Thoracic aorta (tissue), 2 donors: ENCODE results near the gene ZNF722. TPM values are rescaled to one million over a fixed set of nuclear protein-coding genes. Genes with fewer than 3 reads are reported as not detected.
"Not testable (repeated sequence)": the region's sequence is repeated elsewhere in the genome, so short reads cannot be mapped to it uniquely, and the experiment has no call there.

Experiments used
- ATAC-seq: fragments of 150-250 bp; one replicate; pipeline ENCODE4 v1.8.0; 2017; ENCODE audit warnings: low read depth; ENCODE audit not compliant: insufficient number of reproducible peaks, low FRiP score
- DNase-seq: peaks from one replicate; pipeline ENCODE4 v3.0.0-alpha.2; 2020; ENCODE audit warnings: low spot score
- H3K27ac ChIP-seq, 2 donors: fragments of 200-600 bp; sonication (generic); 1 replicate in 1 of 2; 2 replicates in 1 of 2; pipeline ENCODE4 v1.5.1; 2016; ENCODE audit warnings: mild to moderate bottlenecking in 2 of 2, moderate library complexity in 2 of 2
- H3K27me3 ChIP-seq: fragments of 200-600 bp; sonication (generic); replicated peaks from 2 replicates; pipeline ENCODE4 v1.6.0; 2016; ENCODE audit warnings: mild to moderate bottlenecking; ENCODE audit not compliant: insufficient read depth
- H3K36me3 ChIP-seq: fragments of 200-600 bp; sonication (generic); one replicate; pipeline ENCODE4 v1.5.1; 2016
- H3K4me1 ChIP-seq, 2 donors: fragments of 200-600 bp; sonication (generic); 1 replicate in 1 of 2; 2 replicates in 1 of 2; pipeline versions ENCODE4 v1.5.1 to v1.6.0; 2016; ENCODE audit warnings: low read depth in 2 of 2, mild to moderate bottlenecking in 1 of 2; ENCODE audit not compliant: control insufficient read depth in 1 of 2
- H3K4me3 ChIP-seq: fragments of 200-600 bp; sonication (generic); 2 replicates; pipeline ENCODE4 v1.5.1; 2016; ENCODE audit warnings: mild to moderate bottlenecking
- H3K9me3 ChIP-seq: fragments of 200-600 bp; sonication (generic); 2 replicates; pipeline ENCODE4 v1.5.1; 2016
- CTCF ChIP-seq: fragments of 200-600 bp; sonication (generic); IDR thresholded peaks from one replicate; pipeline ENCODE4 v1.5.1; 2019; ENCODE audit warnings: antibody characterized with exemption
- total RNA-seq, 2 donors: library from RNA; depleted of rRNA; stranded (reverse); fragments of >200 nt; gene quantifications; one replicate each; pipeline versions ENCODE4 v1.1.0 to v1.2.3, GENCODE V29; 2016

Gene ZNF722
- total RNA-seq = not detected

GRCh38 chr7:63998549-63998948 is at the start of gene ZNF722:
ZNF722 (plus strand) TSS chr7:63998849; CDS start chr7:63998962, 113 bp downstream.
- H3K4me1 ChIP-seq = no peaks in the 10 kb centered on the region
- no peak for DNase-seq
- H3K27ac ChIP-seq = no peak within 1 kb of the TSS
- no peak for ATAC-seq
- H3K9me3 ChIP-seq = peaks cover 3% of the 10 kb centered on the region
- no peak for TF ChIP-seq CTCF
- no peaks in the 10 kb centered on the region for H3K36me3 ChIP-seq
- H3K27me3 ChIP-seq = no peaks in the 10 kb centered on the region
- no peak within 1 kb of the TSS for H3K4me3 ChIP-seq

- TF ChIP-seq CTCF = no peak
- ATAC-seq (no peak), DNase-seq (no peak)
- Histone ChIP-seq H3K9me3 (no peaks in the 10 kb centered on the region), H3K36me3 (no peaks in the 10 kb centered on the region), H3K4me3 (no peak overlapping the region), H3K4me1 (no peaks in the 10 kb centered on the region), H3K27ac (no peak overlapping the region), H3K27me3 (no peaks in the 10 kb centered on the region)
Measured at GRCh38 chr7:63953181-63953580, 45.5 kb upstream of the ZNF722 start.

GRCh38 chr7:63968629-63969028 is 30.0 kb upstream of the ZNF722 start:
- DNase-seq = no peak
- H3K4me1 ChIP-seq = no peaks in the 10 kb centered on the region

GRCh38 chr7:64015496-64015895 is 16.8 kb downstream of the ZNF722 start:
- H3K4me3 ChIP-seq, H3K36me3 ChIP-seq, H3K27ac ChIP-seq, H3K4me1 ChIP-seq, H3K27me3 ChIP-seq, ATAC-seq, DNase-seq: not testable (repeated sequence)
- H3K9me3 ChIP-seq = peaks cover 40% of the 10 kb centered on the region

More at GRCh38 chr7:63968629-63969028, 30.0 kb upstream of the ZNF722 start:
- no peak for TF ChIP-seq CTCF
- Histone ChIP-seq H3K27me3 (no peaks in the 10 kb centered on the region), H3K4me3 (no peak overlapping the region), H3K36me3 (no peaks in the 10 kb centered on the region), H3K9me3 (no peaks in the 10 kb centered on the region), H3K27ac (no peak overlapping the region)
- no peak for ATAC-seq

- TF ChIP-seq CTCF = no peak
- ATAC-seq (no peak), DNase-seq (no peak)
Measured at GRCh38 chr7:64035388-64035787, 36.7 kb downstream of the ZNF722 start.

GRCh38 chr7:64037095-64037494 is 38.4 kb downstream of the ZNF722 start:
- ATAC-seq = no peak

More at GRCh38 chr7:64035388-64035787, 36.7 kb downstream of the ZNF722 start:
- H3K36me3 ChIP-seq = no peaks in the 10 kb centered on the region
- no peaks in the 10 kb centered on the region for H3K4me1 ChIP-seq
- H3K27ac ChIP-seq = no peak overlapping the region
- H3K4me3 ChIP-seq = no peak overlapping the region
- no peaks in the 10 kb centered on the region for H3K27me3 ChIP-seq
- peaks cover 25% of the 10 kb centered on the region for H3K9me3 ChIP-seq

More at GRCh38 chr7:64037095-64037494, 38.4 kb downstream of the ZNF722 start:
- H3K9me3 ChIP-seq = peaks cover 21% of the 10 kb centered on the region
- H3K36me3 ChIP-seq = no peaks in the 10 kb centered on the region
- no peak overlapping the region for H3K4me3 ChIP-seq
- H3K4me1 ChIP-seq = no peaks in the 10 kb centered on the region
- no peaks in the 10 kb centered on the region for H3K27me3 ChIP-seq
- no peak for TF ChIP-seq CTCF
- DNase-seq = no peak
- no peak overlapping the region for H3K27ac ChIP-seq
